Measurements from ENCODE around the gene SLC16A2. TPM values are rescaled to one million over a fixed set of nuclear protein-coding genes. Genes with fewer than 3 reads are reported as not detected.

Gene SLC16A2
- total RNA-seq, result 6.7 TPM
- long read RNA-seq, full-length matches to known transcripts, result 1 of 6 reads
- long read RNA-seq, partial matches to known transcripts, result 0 of 6 reads
- long read RNA-seq, other reads (novel, unspliced or antisense), result 5 of 6 reads

DNA sequence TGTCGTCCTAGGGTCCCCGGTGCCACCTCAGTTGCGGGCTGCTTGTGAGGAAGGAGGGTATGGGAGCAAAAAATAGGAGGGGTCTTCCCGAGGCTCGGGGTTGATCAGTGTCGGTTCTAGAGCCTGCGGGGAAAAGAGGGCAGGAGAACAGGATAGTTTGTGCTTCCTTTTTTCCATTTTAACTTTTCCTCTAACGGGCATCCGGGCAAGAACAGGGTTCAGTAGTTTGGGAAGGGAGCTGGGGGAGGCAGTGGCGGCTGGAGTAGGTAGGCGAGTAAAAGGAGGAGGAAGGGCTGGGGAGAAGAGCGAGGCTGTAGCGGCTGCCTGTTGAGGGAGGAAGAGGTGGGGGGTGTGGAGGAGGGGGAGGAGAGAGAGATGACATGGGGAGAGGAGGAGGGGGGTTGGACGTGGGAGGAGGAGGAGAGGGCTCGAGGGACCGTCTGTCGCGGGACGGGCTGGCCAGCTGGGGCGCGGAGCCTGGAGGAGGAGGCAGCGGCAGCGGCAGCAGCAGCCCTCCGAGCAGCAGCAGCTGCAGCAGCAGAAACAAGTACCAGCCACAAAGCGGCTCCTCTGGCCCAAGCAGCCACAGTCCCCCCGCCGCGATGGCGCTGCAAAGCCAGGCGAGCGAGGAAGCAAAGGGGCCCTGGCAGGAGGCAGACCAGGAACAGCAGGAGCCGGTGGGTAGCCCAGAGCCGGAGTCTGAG lies at the start of gene SLC16A2:
TSS of gene SLC16A2 (plus strand) at position 458 of the 704 bp plus-strand sequence. CDS start at position 603, 145 bp downstream.
- ATAC-seq (peak; percentile 82), DNase-seq (peak; percentile 79)
- intact Hi-C loops (cut with micrococcal nuclease), result loop anchor here (5.0 kb wide), 1 partner anchor 116 kb away; no protein-coding TSS in a partner anchor

DNA sequence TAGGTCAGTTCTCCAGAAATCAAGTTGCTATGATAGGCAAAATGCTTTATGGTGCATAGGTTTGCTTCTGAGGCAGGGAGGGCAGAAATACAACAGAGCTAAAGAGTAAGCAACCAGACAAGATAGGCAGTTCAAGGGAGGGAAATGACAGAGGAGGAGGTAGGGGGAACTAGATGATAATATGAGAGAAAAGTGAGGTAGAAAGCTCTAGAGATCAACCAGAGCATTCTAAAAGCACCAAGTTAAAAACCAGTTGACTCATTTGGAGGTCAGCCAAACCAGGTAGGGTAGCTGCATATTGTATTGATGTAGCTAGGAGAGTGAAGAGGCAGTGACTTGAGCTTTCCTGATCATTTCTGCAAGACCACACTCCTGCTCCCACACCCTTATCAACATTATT lies 49.0 kb upstream of the SLC16A2 start:
- DNase-seq, result no peak
- no peak for ATAC-seq
- intact Hi-C loops (cut with micrococcal nuclease), result no loop called here

DNA sequence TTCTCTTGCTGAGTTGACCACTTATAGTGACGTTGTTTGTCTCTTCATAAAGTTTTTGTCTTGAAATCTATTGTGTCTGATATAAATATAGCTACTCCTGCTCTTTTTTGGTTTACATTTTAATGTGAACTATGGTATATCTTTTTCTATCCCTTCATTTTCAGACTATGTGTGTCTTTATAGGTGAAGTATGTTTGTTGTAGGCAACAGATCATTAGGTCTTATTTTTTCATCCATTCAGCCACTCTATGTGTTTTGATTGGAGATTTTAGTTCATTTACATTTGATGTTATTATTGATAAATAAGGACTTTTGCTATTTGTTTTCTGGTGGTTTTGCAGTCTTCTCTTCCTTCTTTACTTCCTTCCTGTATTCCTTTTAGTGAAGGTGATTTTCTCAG lies 44.0 kb upstream of the SLC16A2 start:
- DNase-seq (no peak), ATAC-seq (no peak)
- intact Hi-C loops (cut with micrococcal nuclease), result no loop called here

DNA sequence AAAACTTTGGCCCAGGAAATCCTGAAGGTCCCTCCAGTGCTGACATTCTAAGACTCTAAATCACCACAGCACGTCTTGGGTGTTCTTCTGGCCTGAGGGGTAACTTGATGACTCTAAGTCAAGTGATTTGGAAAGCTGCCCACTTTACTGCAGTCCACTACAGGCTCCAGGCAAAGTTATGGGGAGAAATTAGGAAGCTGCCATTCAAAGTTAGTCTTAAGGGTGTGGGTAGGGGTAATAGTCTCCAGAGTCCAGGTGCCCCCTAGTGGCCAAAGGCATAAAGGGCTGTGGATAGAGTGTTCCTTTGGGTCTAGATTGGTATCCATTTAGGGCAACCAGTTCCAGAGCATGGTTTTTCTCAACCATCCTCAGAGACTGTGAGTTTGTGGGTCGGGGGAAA lies 38.7 kb upstream of the SLC16A2 start:
- DNase-seq, result peak; percentile 58
- peak; percentile 93 for ATAC-seq
- intact Hi-C loops (cut with micrococcal nuclease), result loop anchor here (10.0 kb wide), 1 partner anchor 142 kb away; no protein-coding TSS in a partner anchor

DNA sequence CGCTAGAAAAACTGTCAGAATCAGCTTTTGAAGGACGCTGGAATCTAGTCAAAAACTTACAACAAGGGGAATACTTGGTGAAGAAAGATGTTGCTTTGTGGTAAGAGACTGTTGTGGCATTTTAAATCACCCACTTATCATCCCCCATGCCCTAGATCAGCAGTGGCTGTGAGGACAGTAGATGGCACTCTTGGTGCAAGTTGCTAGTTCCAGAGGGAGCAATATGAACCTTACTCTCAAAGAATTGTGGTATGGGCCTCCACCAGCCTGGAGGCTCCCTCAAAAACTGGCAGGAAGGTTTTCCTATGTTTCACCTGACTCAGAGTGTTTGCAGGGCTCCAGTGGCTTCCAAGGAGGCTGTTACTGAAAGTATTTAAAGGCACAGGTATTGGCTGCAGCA lies 37.7 kb upstream of the SLC16A2 start:
- peak; percentile 90 for ATAC-seq
- no peak for DNase-seq
- intact Hi-C loops (cut with micrococcal nuclease), result loop anchor here (10.0 kb wide), 1 partner anchor 141 kb away; no protein-coding TSS in a partner anchor

DNA sequence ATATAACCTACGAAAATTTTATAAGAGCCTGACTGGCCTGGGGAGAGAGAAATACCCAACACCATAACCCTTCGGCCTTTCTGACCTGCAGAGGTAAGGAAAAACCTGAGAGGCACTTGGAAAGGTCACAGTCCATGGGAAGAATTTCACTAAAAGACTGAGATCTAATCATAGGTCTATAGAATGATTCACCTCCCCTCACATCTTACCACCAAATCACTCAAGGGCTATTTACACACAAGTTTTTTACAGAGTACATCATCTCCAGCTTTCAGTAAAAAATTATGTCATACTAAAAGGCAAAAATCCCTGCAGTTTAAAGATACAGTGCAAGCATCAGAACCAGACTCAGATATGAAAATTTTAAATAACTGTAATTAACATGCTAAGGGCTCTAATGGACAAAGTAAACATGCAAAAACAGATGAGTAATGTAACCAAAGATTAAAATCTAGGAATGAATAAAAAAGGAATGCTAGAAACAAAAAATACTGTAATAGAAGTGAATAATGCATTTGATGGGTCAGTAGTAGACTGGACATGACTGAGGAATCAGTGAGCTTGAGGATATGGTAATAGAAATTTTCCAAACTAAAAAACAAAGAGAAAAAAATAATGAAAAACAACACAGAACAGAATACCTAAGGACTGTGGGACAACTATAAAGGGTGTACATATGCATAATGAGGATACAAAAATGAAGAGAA lies 32.1 kb upstream of the SLC16A2 start:
- intact Hi-C loops (cut with micrococcal nuclease), result loop anchor here (10.0 kb wide), 1 partner anchor 136 kb away; no protein-coding TSS in a partner anchor
- DNase-seq, result no peak
- no peak for ATAC-seq

DNA sequence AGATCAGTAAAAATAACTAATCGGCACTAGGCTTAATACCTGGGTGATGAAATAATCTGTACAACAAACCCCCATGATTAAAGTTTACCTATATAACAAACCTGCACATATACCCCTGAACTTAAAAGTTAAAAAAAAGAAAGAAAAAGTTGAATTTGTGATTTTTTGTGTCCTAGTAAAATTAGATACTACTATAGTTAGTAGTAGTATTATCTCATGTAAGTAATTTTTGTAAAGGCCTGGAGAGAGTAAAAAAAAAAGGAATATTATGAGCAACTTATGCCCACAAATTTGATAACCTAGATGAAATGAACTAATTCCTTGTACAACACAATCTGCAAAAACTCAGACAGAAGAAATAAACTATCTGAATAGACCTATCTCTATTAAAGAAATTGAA lies 25.7 kb upstream of the SLC16A2 start:
- no peak for ATAC-seq
- intact Hi-C loops (cut with micrococcal nuclease), result no loop called here
- no peak for DNase-seq

DNA sequence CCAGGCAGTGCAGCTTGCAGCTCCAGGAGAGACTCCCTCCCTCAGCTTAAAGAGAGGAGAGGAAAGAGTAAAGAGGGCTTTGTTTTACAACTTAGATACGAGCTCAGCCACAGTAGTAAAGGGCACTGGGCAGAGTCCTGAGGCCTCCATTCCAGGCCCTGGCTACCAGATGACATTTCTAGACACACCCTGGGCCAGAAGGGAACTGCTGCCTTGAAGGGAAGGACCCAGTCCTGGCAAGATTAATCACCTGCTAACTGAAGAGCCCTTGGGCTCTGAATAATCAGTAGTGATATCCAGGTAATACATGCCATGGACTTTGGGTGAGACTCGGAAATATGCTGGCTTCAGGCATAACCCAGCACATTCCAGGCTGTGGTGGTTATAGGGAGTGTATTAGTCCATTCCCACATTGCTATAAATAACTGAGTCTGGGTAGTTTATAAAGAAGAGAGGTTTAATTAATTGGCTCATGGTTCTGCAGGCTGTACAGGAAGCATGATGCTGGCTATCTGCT lies 15.3 kb upstream of the SLC16A2 start:
- intact Hi-C loops (cut with micrococcal nuclease), result no loop called here
- DNase-seq, result no peak
- no peak for ATAC-seq

DNA sequence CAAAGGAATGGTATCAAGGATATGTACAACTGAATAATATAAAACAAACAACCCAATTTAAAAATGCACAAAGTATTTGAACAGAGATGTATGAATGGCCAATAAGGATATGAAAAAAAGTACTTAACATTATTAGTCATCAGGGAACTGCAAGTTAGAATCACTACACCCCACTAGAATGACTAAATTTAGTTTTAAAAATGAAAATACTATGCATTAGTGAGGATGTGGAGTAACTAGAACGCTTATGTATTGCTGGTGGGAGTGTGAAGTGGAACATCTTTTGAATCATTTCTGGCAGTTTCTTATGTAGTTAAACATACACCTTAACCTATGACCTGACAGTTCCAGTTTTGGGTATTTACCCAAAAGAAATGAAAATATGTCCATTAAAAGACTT lies 13.0 kb upstream of the SLC16A2 start:
- no peak for ATAC-seq
- intact Hi-C loops (cut with micrococcal nuclease), result no loop called here
- no peak for DNase-seq

DNA sequence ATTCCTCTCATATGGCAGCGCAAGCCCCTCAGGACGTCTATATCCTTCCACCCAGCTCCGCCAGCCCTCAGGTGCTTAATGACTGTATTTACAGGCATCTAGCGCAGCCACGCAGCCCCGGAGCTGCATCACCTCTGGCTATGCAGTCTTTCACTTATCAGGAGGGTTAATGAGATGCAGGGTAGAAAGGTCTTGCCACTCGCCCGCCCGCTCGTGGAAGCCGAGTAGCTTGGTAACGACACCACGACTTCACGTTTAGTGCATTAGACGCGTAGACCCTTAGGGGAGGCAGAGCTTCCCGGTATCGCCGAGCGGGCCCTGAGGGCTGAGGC lies 1.5 kb upstream of the SLC16A2 start:
- DNase-seq (no peak), ATAC-seq (no peak)

DNA sequence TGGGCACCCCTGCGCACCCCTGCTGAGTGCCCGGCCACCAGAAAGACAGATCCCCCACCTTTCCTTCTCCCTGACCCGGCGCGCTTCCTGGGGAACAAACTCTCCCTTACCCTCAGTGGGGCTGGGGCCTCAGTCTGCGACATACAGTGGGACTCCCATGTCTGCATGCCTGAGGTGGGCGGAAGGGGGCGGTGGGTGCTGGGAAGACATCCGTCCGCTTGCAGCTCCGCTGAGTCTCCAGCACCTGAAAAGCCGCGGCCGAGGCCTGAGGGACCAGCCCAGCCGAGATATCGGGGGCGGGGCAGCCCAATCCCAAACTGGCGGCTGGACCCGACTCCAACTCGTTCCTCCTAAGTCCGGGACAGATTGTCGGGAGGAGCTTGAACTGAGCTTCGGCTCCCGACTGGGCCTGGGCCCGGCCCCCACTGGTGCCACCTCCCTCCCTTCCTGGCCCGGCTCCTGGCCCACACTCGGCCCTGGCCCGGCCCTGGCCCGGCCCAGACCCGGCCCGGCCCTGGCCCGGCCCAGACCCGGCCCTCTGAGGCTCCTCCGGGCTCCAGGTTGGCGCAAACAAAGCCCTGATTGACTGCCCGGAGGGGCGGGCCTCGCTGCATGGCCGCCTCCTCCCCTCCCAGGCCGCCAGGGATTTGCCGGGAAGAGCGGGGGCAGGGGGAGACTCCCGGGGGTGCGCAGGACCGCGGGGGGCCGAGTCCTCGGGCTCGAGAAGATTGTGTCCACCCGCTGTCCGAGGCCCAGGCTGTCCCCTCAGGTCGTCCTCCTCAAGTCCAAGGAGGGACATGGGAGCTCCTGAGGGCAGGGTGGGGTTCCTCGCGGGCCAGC lies 877 bp upstream of the SLC16A2 start:
- peak; percentile 89 for ATAC-seq
- peak; percentile 84 for DNase-seq
- intact Hi-C loops (cut with micrococcal nuclease), result loop anchor here (5.0 kb wide), 1 partner anchor 117 kb away; no protein-coding TSS in a partner anchor

More for the DNA sequence above, 1.5 kb upstream of the SLC16A2 start:
- intact Hi-C loops (cut with micrococcal nuclease), result loop anchor here (5.0 kb wide), 1 partner anchor 117 kb away; no protein-coding TSS in a partner anchor

DNA sequence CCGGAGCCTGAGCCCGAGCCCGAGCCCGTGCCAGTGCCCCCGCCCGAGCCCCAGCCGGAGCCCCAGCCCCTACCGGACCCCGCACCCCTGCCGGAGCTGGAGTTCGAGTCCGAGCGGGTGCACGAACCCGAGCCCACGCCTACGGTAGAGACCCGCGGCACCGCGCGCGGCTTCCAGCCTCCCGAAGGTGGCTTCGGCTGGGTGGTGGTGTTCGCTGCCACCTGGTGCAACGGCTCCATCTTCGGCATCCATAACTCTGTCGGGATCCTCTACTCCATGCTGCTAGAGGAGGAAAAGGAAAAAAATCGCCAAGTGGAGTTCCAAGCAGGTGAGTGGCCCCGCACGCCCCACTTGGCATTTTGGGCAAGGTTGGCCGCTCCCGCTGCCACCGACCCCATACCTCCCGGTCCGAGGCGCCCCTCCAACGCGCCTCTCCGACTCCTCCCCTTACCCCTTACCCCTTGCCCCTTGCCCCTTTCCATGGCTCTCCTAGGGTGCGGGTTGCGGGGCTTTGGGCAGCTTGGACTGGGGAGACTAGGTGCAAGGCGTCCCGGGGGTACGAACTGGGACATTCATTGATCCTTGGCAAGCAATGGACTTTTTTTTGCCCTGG lies 553 bp downstream of the SLC16A2 start:
- ATAC-seq (peak; percentile 3), DNase-seq (no peak)
- intact Hi-C loops (cut with micrococcal nuclease), result loop anchor here (5.0 kb wide), 1 partner anchor 115 kb away; no protein-coding TSS in a partner anchor

DNA sequence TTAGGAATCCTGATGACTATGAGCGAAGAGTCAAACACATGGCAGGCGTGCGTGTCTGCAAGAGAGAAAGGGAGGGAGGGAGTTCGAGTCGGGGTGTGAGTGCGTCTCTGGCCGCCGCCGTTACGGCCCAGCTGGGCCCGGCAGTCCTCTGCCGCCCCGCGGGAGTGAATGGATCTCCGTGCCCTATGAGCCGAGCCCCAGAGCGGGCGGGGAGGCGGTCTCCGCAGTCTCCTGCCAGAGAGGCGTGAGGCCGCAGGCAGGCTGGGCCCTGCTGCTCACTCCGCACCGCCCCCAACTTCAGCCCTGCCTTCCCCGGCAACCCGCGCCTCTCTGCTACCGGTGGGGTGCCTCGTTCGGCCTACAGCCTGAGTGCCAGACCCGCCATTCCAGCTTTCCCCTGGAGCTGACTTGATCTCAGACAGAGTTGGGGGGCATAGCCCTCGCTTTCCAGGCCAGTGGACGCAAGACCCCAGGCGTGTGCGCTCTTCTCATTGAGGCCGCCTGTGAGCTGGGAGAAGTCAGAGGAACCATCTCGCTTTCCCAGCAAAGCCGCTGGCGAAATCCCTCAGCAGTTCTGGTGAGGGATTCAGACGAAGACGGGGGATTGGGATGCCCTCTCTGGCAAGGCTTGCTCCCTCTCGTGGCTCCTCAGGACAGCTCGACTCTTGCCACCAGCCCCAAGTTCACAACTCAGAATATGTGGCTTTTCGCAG lies 1.4 kb downstream of the SLC16A2 start:
- intact Hi-C loops (cut with micrococcal nuclease), result loop anchor here (5.0 kb wide), 1 partner anchor 115 kb away; no protein-coding TSS in a partner anchor
- ATAC-seq, result peak; percentile 67

DNA sequence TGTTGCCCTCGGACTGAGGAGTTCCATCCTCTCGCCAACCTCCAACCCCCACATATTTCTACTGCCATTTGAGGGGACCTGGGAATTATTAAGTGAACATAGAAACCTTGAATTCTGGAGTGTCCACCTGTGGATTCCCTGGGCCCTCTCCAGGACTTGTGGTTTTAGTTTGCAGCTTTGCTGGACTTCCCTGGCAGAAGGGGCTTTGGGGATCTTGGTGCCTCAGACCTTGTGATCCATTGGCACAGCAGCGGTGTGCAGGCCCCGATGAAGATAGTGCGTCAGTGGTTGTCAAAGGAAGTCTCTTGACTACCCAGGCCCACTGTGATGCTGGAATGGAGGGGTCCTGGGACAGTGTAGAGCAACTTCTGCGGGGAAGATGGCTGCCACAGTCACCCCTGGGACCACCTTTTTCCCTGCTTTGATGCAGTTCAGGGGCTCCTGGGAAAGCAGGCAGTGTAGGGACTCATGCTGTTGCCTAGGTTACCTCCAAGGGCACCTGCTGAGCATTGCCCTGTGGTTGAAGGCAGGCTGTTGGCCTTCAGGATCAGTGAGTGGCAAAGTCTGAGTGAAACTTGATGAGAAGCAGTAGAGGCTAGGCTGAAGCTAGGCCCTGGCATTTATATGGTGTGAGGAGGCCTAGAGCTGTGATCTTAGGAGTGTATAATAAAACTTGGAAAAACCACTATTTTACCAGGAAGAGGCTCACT lies 2.2 kb downstream of the SLC16A2 start:
- ATAC-seq, result no peak

More for the DNA sequence above, 1.4 kb downstream of the SLC16A2 start:
- peak; percentile 77 for DNase-seq

DNA sequence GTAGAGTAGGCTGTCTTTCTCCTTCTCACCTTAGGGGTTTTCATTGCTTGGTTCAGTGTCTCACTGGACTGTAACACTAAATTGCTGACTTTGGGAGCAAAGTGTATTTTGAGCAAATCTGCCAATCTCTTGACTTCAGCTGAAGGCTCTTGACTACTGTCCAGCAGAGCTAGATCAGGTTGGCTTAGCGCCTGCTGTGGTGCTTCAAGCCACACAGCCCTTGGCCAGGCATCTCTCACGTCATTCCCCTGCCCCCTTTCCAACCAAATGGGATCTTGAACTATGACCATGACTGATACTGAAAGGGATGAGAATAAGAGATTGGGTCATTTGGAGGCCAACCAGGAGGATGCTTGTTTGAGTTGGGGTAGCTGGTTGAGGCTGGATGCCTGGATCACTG lies 4.8 kb downstream of the SLC16A2 start:
- no peak for DNase-seq
- intact Hi-C loops (cut with micrococcal nuclease), result no loop called here
- no peak for ATAC-seq

More for the DNA sequence above, 2.2 kb downstream of the SLC16A2 start:
- DNase-seq, result no peak
- intact Hi-C loops (cut with micrococcal nuclease), result loop anchor here (5.0 kb wide), 1 partner anchor 114 kb away; no protein-coding TSS in a partner anchor

DNA sequence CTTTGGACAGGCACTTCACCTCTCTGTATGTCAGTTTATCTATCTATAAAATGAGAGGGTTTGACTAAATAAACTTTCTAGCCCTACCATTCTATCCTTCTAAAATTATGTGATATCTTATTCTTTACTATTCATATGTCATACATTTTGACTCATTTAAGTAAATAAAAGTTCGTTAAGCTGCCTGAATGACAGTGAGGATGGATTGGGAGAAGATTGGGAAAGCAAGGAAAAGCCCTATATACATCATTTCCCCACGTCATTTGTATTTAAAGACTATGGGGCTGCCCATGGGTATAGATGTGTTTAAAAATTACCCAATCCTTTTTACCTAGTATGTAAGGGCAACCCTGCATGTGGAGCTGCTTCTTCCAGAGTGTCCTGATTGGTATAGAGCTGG lies 5.3 kb downstream of the SLC16A2 start:
- DNase-seq, result no peak
- no peak for ATAC-seq
- intact Hi-C loops (cut with micrococcal nuclease), result no loop called here

DNA sequence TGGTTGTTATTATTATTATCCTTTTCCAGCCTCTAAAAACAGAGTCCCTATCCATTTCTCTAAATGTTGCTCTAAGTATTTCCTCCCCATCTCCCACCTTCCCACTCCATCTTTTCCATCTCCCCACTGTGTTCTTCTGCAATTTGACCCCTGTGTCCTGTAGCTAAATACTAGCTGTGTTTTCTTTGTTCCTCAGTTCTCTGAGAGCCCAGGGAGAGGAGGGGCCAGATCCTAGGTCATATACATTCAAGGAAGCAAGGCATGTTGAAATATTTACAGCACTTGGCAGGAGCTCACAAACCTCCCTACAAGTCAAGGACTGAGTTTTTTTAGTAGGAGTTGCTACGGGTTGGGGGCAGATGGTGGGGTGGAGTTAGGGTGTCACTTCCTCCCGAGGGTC lies 10.5 kb downstream of the SLC16A2 start:
- ATAC-seq, result no peak
- intact Hi-C loops (cut with micrococcal nuclease), result no loop called here
- DNase-seq, result no peak

All from left ventricle myocardium superior (tissue), 1 donor.